ENCODE measurements around the gene TMEM59L. TPM values are rescaled to one million over a fixed set of nuclear protein-coding genes. Genes with fewer than 3 reads are reported as not detected.

TMEM59L gene
- total and polyA plus RNA-seq, 2 of the 4 experiments (the other 2 are of a cell fraction), result under 0.01 to 5.9 TPM

DNA sequence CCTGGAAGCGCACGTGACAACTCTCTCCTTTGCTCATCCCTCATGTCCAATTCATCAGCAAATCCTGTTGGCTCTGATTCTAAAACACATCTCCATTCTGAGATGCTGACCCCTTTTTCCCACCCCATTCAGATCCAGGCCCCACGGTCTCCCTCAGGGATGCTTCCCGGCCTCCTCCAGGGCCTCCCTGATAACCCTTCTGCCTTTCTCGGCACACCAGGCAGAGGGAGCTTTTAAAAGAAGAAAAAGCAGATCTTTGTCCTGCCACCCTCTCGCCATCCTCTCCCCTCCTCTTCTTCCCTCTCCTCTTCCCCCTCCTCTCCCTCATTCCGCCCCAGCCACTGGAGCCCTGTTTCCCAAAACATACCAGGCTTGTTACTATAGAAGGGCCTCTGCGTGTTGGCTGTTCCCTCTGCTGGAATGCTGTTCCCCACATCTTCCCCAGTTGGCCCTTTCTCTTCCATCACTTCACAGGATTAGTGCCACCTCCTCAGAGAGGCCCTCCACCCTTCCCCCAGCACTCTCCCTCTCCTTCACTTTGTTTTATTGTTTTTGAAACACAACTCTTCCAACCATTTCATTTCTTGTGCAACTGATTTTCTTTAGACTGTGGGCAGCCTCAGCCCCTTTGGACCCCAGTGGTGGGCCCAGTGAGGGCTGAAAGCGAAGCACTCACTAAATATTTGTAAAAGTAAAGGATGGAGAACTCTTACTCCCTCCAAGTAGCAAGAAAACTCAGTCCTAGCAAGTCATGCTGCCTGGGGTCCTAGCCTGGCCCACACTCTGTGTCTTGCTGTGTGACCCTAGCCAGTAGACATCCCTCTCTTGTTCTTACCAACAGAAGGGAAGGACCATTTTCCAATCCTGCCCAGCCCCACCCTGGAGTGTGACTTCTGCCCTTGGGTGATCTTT is 3.6 kb upstream of the TMEM59L start (continued):
- TF ChIP-seq ELK1 (IDR thresholded peaks at IDR 0.05; ENCODE audit: borderline replicate concordance, low read depth, low read length), result no peak

- WGBS, 2 experiments (ENCODE audit: extremely low coverage in 2 of 2, insufficient read length in 1 of 2), result no CpG with 5 or more reads among the region's 2 CpGs
- Histone ChIP-seq H2AK5ac (ENCODE audit: low read depth, low read length) (no peak overlapping the region), H3K9me1 (ENCODE audit: insufficient read depth, low read length) (no peaks in the 10 kb centered on the region), H3K4me1 (ENCODE audit: control insufficient read depth, insufficient read depth, low read length) (peaks cover 11% of the 10 kb centered on the region; the same call in 1 of the 2 replicates), H3K23ac (ENCODE audit: low read depth, low read length) (no peak overlapping the region), H4K91ac (ENCODE audit: insufficient read depth, low read depth, low read length) (no peak overlapping the region), H3K27ac (ENCODE audit: insufficient read depth, low read length) (no peak overlapping the region), H3K27me3 (ENCODE audit: control insufficient read depth, insufficient read depth, low read length) (peaks cover 84% of the 10 kb centered on the region), H3K4me2 (ENCODE audit: low read depth, low read length) (no peak overlapping the region), H2AK9ac (replicated peaks; ENCODE audit: low read depth, low read length, poor library complexity) (no peak overlapping the region), H3K9ac (ENCODE audit: low read depth, low read length) (no peak overlapping the region), H2BK5ac (ENCODE audit: low read depth, low read length, poor library complexity, severe bottlenecking) (no peak overlapping the region), H2BK120ac (ENCODE audit: low read depth, low read length) (no peak overlapping the region), H4K20me1 (ENCODE audit: insufficient read depth, low read length) (peaks cover 4% of the 10 kb centered on the region; the same call in 1 of the 2 replicates), H3K4ac (ENCODE audit: low read depth, low read length) (no peak overlapping the region), H2AFZ (replicated peaks; ENCODE audit: low read length, poor library complexity) (no peak overlapping the region), H3K36me3 (ENCODE audit: control insufficient read depth, insufficient read depth, low read length) (no peaks in the 10 kb centered on the region), H4K8ac (ENCODE audit: low read depth in 2 of 2, low read length in 2 of 2) (no peak overlapping the region), H4K5ac (ENCODE audit: low read depth, low read length) (no peak overlapping the region), H3K79me1 (ENCODE audit: low read depth in 1 of 2, low read length in 2 of 2) (no peaks in the 10 kb centered on the region), H3K18ac (ENCODE audit: low read depth, low read length) (no peak overlapping the region), H3K56ac (ENCODE audit: extremely low read depth, insufficient read depth, low read length) (no peak overlapping the region), H2BK15ac (ENCODE audit: low read depth, low read length) (no peak overlapping the region), H3K14ac (replicated peaks; ENCODE audit: low read depth, low read length) (no peak overlapping the region), H2BK20ac (ENCODE audit: low read depth, low read length) (no peak overlapping the region), H3K9me3 (ENCODE audit: control insufficient read depth, insufficient read depth, low read length) (no peaks in the 10 kb centered on the region), H3K4me3 (ENCODE audit: insufficient read depth, low read depth, low read length) (no peak overlapping the region)
- ChIA-PET CTCF (no interaction called here), POLR2A (ENCODE audit: unreplicated experiment) (no interaction called here)
- BruUV-seq (replicated peaks), result no TSS peak
- no peak for ATAC-seq (ENCODE audit: low read depth)
- DNase-seq, result no peak
- dilution Hi-C loops (cut with HindIII; ENCODE audit: low sequenced_read_pairs, unreplicated experiment) (no loop called here), in situ Hi-C loops (cut with MboI; ENCODE audit: low sequenced_read_pairs) (no loop called here), intact Hi-C loops (cut with micrococcal nuclease) (no loop called here)
- no peak for TF ChIP-seq MAZ (IDR thresholded peaks at IDR 0.05; ENCODE audit: borderline replicate concordance, low read depth, low read length)
- TF ChIP-seq MAFK (IDR thresholded peaks at IDR 0.05; ENCODE audit: low read depth, low read length), result no peak
- no peak for TF ChIP-seq RAD21 (IDR thresholded peaks at IDR 0.05; ENCODE audit: low read length)
- no peak for TF ChIP-seq FOS (IDR thresholded peaks at IDR 0.05; ENCODE audit: low read depth, low read length)
- no peak for TF ChIP-seq RCOR1 (IDR thresholded peaks at IDR 0.05; ENCODE audit: insufficient replicate concordance, low read length)
- TF ChIP-seq SMC3 (IDR thresholded peaks at IDR 0.05; ENCODE audit: low read depth, low read length), result no peak
- TF ChIP-seq, protein P1, sequence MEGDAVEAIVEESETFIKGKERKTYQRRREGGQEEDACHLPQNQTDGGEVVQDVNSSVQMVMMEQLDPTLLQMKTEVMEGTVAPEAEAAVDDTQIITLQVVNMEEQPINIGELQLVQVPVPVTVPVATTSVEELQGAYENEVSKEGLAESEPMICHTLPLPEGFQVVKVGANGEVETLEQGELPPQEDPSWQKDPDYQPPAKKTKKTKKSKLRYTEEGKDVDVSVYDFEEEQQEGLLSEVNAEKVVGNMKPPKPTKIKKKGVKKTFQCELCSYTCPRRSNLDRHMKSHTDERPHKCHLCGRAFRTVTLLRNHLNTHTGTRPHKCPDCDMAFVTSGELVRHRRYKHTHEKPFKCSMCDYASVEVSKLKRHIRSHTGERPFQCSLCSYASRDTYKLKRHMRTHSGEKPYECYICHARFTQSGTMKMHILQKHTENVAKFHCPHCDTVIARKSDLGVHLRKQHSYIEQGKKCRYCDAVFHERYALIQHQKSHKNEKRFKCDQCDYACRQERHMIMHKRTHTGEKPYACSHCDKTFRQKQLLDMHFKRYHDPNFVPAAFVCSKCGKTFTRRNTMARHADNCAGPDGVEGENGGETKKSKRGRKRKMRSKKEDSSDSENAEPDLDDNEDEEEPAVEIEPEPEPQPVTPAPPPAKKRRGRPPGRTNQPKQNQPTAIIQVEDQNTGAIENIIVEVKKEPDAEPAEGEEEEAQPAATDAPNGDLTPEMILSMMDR (conservative IDR thresholded peaks at IDR 0.05; ENCODE audit: low read depth, low read length), result no peak
- TF ChIP-seq POLR2A (IDR thresholded peaks at IDR 0.05; ENCODE audit: low read depth, low read length), result no peak
- TF ChIP-seq, protein P2, sequence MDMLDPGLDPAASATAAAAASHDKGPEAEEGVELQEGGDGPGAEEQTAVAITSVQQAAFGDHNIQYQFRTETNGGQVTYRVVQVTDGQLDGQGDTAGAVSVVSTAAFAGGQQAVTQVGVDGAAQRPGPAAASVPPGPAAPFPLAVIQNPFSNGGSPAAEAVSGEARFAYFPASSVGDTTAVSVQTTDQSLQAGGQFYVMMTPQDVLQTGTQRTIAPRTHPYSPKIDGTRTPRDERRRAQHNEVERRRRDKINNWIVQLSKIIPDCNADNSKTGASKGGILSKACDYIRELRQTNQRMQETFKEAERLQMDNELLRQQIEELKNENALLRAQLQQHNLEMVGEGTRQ (IDR thresholded peaks at IDR 0.05; ENCODE audit: low read depth, low read length), result no peak
- no peak for TF ChIP-seq BHLHE40 (IDR thresholded peaks at IDR 0.05; ENCODE audit: low read depth, low read length)
Measured at GRCh38 chr19:18609717-18610051, 3.0 kb upstream of the TMEM59L start.

Data from IMR-90 (cell line).